Measurements from ENCODE around the gene ZNF627.

- no peak for TF ChIP-seq GATA2 (IDR thresholded peaks at IDR 0.05; ENCODE audit: low read depth, low read length)
- TF ChIP-seq GATA3 (IDR thresholded peaks at IDR 0.05; ENCODE audit: low read depth, low read length): no peak
Measured at GRCh38 chr19:11651062-11651461, 53.8 kb downstream of the ZNF627 start.
